ENCODE data around the gene SLC24A3.

The SLC24A3 gene

DNA sequence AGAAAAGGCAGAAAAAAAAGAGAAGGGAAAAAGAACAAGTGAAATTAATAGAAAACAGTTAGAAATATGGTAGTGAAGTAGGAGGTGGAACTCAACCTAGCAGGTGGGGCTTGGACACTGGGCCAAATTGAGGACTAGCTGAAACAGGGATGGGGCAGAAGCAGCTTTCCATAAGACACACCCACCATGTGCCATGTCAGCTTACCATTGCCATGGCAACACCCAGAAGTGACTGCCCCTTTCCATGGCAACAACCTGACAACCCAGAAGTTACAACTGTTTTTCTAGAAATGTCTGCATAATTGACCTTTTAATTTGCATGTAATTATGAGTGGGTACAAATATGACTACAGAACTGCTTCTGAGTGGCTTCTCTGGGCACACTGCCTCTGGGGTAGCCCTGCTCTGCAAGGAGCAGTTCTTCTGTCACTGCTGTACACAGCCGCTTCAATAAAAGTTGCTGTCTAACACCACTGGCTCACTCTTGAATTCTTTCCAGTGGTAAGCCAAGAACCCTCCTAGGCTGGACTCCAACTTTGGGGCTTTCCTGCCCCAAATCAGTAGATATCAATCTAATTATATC, 35.9 kb upstream of the SLC24A3 start:
- no peak overlapping the region for H3K4me2 ChIP-seq (ENCODE audit: low read depth, low read length, poor library complexity, severe bottlenecking)
- H4K20me1 ChIP-seq (ENCODE audit: insufficient read depth, low read length, poor library complexity, severe bottlenecking): no peaks in the 10 kb centered on the region
- no peak for TF ChIP-seq EZH2phosphoT487 (IDR thresholded peaks at IDR 0.05; ENCODE audit: borderline replicate concordance)
- TF ChIP-seq, protein P1, sequence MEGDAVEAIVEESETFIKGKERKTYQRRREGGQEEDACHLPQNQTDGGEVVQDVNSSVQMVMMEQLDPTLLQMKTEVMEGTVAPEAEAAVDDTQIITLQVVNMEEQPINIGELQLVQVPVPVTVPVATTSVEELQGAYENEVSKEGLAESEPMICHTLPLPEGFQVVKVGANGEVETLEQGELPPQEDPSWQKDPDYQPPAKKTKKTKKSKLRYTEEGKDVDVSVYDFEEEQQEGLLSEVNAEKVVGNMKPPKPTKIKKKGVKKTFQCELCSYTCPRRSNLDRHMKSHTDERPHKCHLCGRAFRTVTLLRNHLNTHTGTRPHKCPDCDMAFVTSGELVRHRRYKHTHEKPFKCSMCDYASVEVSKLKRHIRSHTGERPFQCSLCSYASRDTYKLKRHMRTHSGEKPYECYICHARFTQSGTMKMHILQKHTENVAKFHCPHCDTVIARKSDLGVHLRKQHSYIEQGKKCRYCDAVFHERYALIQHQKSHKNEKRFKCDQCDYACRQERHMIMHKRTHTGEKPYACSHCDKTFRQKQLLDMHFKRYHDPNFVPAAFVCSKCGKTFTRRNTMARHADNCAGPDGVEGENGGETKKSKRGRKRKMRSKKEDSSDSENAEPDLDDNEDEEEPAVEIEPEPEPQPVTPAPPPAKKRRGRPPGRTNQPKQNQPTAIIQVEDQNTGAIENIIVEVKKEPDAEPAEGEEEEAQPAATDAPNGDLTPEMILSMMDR (conservative IDR thresholded peaks at IDR 0.05; ENCODE audit: low read length): no peak
- H3K36me3 ChIP-seq (ENCODE audit: insufficient read depth, low read length): no peaks in the 10 kb centered on the region
- H3K79me2 ChIP-seq (ENCODE audit: insufficient read depth, low read length): no peaks in the 10 kb centered on the region
- H3K4me1 ChIP-seq (ENCODE audit: insufficient read depth, low read length, poor library complexity, severe bottlenecking): no peaks in the 10 kb centered on the region
- H3K9ac ChIP-seq (ENCODE audit: low read depth, low read length, poor library complexity, severe bottlenecking): no peak overlapping the region
- H3K9me2 ChIP-seq (replicated peaks; ENCODE audit: low read depth, low read length): no peaks in the 10 kb centered on the region
- no peaks in the 10 kb centered on the region for H3K27me3 ChIP-seq (ENCODE audit: insufficient read depth, low read length, poor library complexity, severe bottlenecking)
- no peak overlapping the region for H3K4me3 ChIP-seq (ENCODE audit: low read length, poor library complexity, severe bottlenecking)
- H2AFZ ChIP-seq (ENCODE audit: low read length): no peak overlapping the region
- no peaks in the 10 kb centered on the region for H3K9me3 ChIP-seq (ENCODE audit: insufficient read depth, low read depth, low read length)
- H3F3A ChIP-seq (ENCODE audit: low read depth): no peaks in the 10 kb centered on the region

- Histone ChIP-seq H3K27me3 (ENCODE audit: insufficient read depth, low read length, poor library complexity, severe bottlenecking) (no peaks in the 10 kb centered on the region), H3K9me2 (replicated peaks; ENCODE audit: low read depth, low read length) (no peaks in the 10 kb centered on the region), H3K9ac (ENCODE audit: low read depth, low read length, poor library complexity, severe bottlenecking) (no peak overlapping the region), H3K79me2 (ENCODE audit: insufficient read depth, low read length) (no peaks in the 10 kb centered on the region), H3F3A (ENCODE audit: low read depth) (no peaks in the 10 kb centered on the region), H3K36me3 (ENCODE audit: insufficient read depth, low read length) (no peaks in the 10 kb centered on the region), H3K4me3 (ENCODE audit: low read length, poor library complexity, severe bottlenecking) (no peak overlapping the region), H3K4me1 (ENCODE audit: insufficient read depth, low read length, poor library complexity, severe bottlenecking) (no peaks in the 10 kb centered on the region), H3K9me3 (ENCODE audit: insufficient read depth, low read depth, low read length) (no peaks in the 10 kb centered on the region), H2AFZ (ENCODE audit: low read length) (no peak overlapping the region), H4K20me1 (ENCODE audit: insufficient read depth, low read length, poor library complexity, severe bottlenecking) (no peaks in the 10 kb centered on the region), H3K4me2 (ENCODE audit: low read depth, low read length, poor library complexity, severe bottlenecking) (no peak overlapping the region)
- TF ChIP-seq, protein P1 (conservative IDR thresholded peaks at IDR 0.05; ENCODE audit: low read length): no peak
- no peak for TF ChIP-seq EZH2phosphoT487 (IDR thresholded peaks at IDR 0.05; ENCODE audit: borderline replicate concordance)
Measured at GRCh38 chr20:19181552-19181951, 30.9 kb upstream of the SLC24A3 start.

- H3K4me3 ChIP-seq (ENCODE audit: low read length, poor library complexity, severe bottlenecking): no peak overlapping the region
- TF ChIP-seq, protein P1 (conservative IDR thresholded peaks at IDR 0.05; ENCODE audit: low read length): peak; percentile 36
- TF ChIP-seq EZH2phosphoT487 (IDR thresholded peaks at IDR 0.05; ENCODE audit: borderline replicate concordance): no peak
Measured at GRCh38 chr20:19185083-19185482, 27.4 kb upstream of the SLC24A3 start.

More at GRCh38 chr20:19185083-19185482, 27.4 kb upstream of the SLC24A3 start:
- H3K36me3 ChIP-seq (ENCODE audit: insufficient read depth, low read length): no peaks in the 10 kb centered on the region
- H3F3A ChIP-seq (ENCODE audit: low read depth): no peaks in the 10 kb centered on the region
- H3K9me3 ChIP-seq (ENCODE audit: insufficient read depth, low read depth, low read length): no peaks in the 10 kb centered on the region
- H3K27me3 ChIP-seq (ENCODE audit: insufficient read depth, low read length, poor library complexity, severe bottlenecking): no peaks in the 10 kb centered on the region
- no peak overlapping the region for H3K4me2 ChIP-seq (ENCODE audit: low read depth, low read length, poor library complexity, severe bottlenecking)
- no peaks in the 10 kb centered on the region for H3K79me2 ChIP-seq (ENCODE audit: insufficient read depth, low read length)
- no peaks in the 10 kb centered on the region for H3K4me1 ChIP-seq (ENCODE audit: insufficient read depth, low read length, poor library complexity, severe bottlenecking)
- H3K9ac ChIP-seq (ENCODE audit: low read depth, low read length, poor library complexity, severe bottlenecking): no peak overlapping the region
- no peaks in the 10 kb centered on the region for H3K9me2 ChIP-seq (replicated peaks; ENCODE audit: low read depth, low read length)
- H4K20me1 ChIP-seq (ENCODE audit: insufficient read depth, low read length, poor library complexity, severe bottlenecking): no peaks in the 10 kb centered on the region
- no peak overlapping the region for H2AFZ ChIP-seq (ENCODE audit: low read length)
